GM21737 (cell line): ENCODE data around the gene VPS18.

ENCODE experiments used
- ATAC-seq: cut with Tn5 transposase; IDR thresholded peaks from one replicate; pipeline ENCODE4 v1.9.1; 2021; ENCODE audit warnings: mild to moderate bottlenecking, moderate library complexity; ENCODE audit not compliant: unreplicated experiment

The VPS18 gene

GRCh38 chr15:40870716-40871115 lies 23.5 kb upstream of the VPS18 start:
- ATAC-seq: no peak

GRCh38 chr15:40871749-40872617 lies 22.3 kb upstream of the VPS18 start:
- no peak for ATAC-seq

GRCh38 chr15:40872791-40873693 lies 21.2 kb upstream of the VPS18 start:
- ATAC-seq: no peak

GRCh38 chr15:40873694-40874561 lies 20.3 kb upstream of the VPS18 start, which contains the start of gene RHOV:
Gene RHOV (minus strand): TSS chr15:40874234. CDS start chr15:40874139, 95 bp downstream.
- ATAC-seq: peak; percentile 47

- ATAC-seq: no peak
Measured at GRCh38 chr15:40875991-40876730, 18.1 kb upstream of the VPS18 start.

- ATAC-seq: no peak
Measured at GRCh38 chr15:40877694-40878093, 16.6 kb upstream of the VPS18 start.

- ATAC-seq: peak; percentile 68
Measured at GRCh38 chr15:40878785-40879184, 15.5 kb upstream of the VPS18 start.

- no peak for ATAC-seq
Measured at GRCh38 chr15:40879609-40880008, 14.6 kb upstream of the VPS18 start.

GRCh38 chr15:40881351-40881750 lies 12.9 kb upstream of the VPS18 start:
- ATAC-seq: no peak

- ATAC-seq: no peak
Measured at GRCh38 chr15:40886586-40886985, 7.7 kb upstream of the VPS18 start.

- no peak for ATAC-seq
Measured at GRCh38 chr15:40889112-40889511, 5.1 kb upstream of the VPS18 start.

GRCh38 chr15:40891138-40891537 lies 3.1 kb upstream of the VPS18 start:
- ATAC-seq: no peak

GRCh38 chr15:40891810-40892446 lies 2.3 kb upstream of the VPS18 start:
- ATAC-seq: no peak

- no peak for ATAC-seq
Measured at GRCh38 chr15:40892447-40893012, 1.7 kb upstream of the VPS18 start.

GRCh38 chr15:40893019-40893670 lies 1.1 kb upstream of the VPS18 start:
- ATAC-seq: no peak

- no peak for ATAC-seq
Measured at GRCh38 chr15:40894681-40895448, 615 bp downstream of the VPS18 start.

GRCh38 chr15:40899536-40900207 lies 5.4 kb downstream of the VPS18 start:
- ATAC-seq: no peak
